Endometrium (tissue), 2 donors: Measurements from ENCODE around the gene S100A10.
A peak's percentile ranks its signal among the peaks of the same experiment; 100 is the strongest.

Experiments used
- FAIRE-seq: peaks from 2 replicates; lab custom pipeline; 2012; peaks lifted over from hg19 to GRCh38; lab: Jason Lieb, UNC
- donor health status: control.
- donor health status: control.

S100A10 gene

GRCh38 chr1:151963288-151963687, 30.4 kb downstream of the S100A10 start:
- FAIRE-seq: no peak

- no peak for FAIRE-seq
These were observed 31.8 kb downstream of the S100A10 start for GRCh38 chr1:151961833-151962232.

GRCh38 chr1:151960780-151961513, 32.7 kb downstream of the S100A10 start:
- no peak for FAIRE-seq

GRCh38 chr1:151958959-151959358, 34.7 kb downstream of the S100A10 start:
- no peak for FAIRE-seq

- peak; percentile 18 for FAIRE-seq
These were observed 36.6 kb downstream of the S100A10 start for GRCh38 chr1:151956957-151957497.

- no peak for FAIRE-seq
These were observed 40.1 kb downstream of the S100A10 start for GRCh38 chr1:151953409-151954094.

GRCh38 chr1:151952811-151953210, 40.8 kb downstream of the S100A10 start:
- FAIRE-seq: no peak

- no peak for FAIRE-seq
These were observed 44.1 kb downstream of the S100A10 start for GRCh38 chr1:151949371-151950193.

GRCh38 chr1:151948506-151948905, 45.2 kb downstream of the S100A10 start:
- FAIRE-seq: no peak

- FAIRE-seq: no peak
These were observed 46.5 kb downstream of the S100A10 start for GRCh38 chr1:151947140-151947539.

- no peak for FAIRE-seq
These were observed 47.6 kb downstream of the S100A10 start for GRCh38 chr1:151945725-151946722.

- no peak for FAIRE-seq
These were observed 48.6 kb downstream of the S100A10 start for GRCh38 chr1:151944857-151945575.

GRCh38 chr1:151944126-151944856, 49.4 kb downstream of the S100A10 start:
- no peak for FAIRE-seq

GRCh38 chr1:151943591-151943990, 50.1 kb downstream of the S100A10 start:
- no peak for FAIRE-seq

- FAIRE-seq: no peak
These were observed 50.8 kb downstream of the S100A10 start for GRCh38 chr1:151942882-151943281.

GRCh38 chr1:151940541-151940940, 53.1 kb downstream of the S100A10 start:
- no peak for FAIRE-seq

- no peak for FAIRE-seq
These were observed 53.9 kb downstream of the S100A10 start for GRCh38 chr1:151939779-151940178.

GRCh38 chr1:151939141-151939540, 54.5 kb downstream of the S100A10 start:
- FAIRE-seq: no peak

GRCh38 chr1:151936653-151937052, 57.0 kb downstream of the S100A10 start:
- no peak for FAIRE-seq
